Sigmoid colon (tissue), 3 donors: ENCODE data around the gene ADARB1.

ENCODE experiments used
- CTCF ChIP-seq, 4 experiments: fragments of 450-650 bp in 3 of 4; fragments of 200-600 bp in 1 of 4; IDR thresholded peaks; one replicate each; pipeline ENCODE4 v1.5.1; 2016 to 2019; ENCODE audit warnings: antibody characterized with exemption in 4 of 4, mild to moderate bottlenecking in 3 of 4, moderate library complexity in 2 of 4
- POLR2A ChIP-seq, 2 donors: fragments of 450-650 bp; IDR thresholded peaks; one replicate each; pipeline ENCODE4 v1.6.1; 2016; ENCODE audit warnings: antibody characterized with exemption in 2 of 2, mild to moderate bottlenecking in 2 of 2, moderate library complexity in 2 of 2

DNA sequence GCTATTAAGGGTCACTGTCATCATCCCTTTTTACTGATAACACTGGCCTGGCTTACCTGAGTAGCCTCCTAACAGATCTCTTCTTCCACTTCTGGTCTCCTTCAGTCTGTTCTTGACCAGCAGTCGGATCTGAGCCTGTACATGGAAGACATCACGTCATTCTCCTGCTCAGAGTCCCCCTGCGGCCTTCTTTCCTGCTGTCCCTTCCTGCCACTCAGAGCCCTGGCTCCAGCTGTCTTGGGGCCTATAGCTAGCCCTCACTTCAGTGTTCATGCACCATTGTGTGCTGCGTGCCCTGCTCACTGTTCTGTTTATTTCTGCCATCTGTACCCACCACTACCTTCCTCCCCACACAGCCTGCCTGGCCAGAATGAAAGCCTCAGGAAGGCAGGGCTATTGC lies 8.4 kb downstream of the ADARB1 start:
- no peak for TF ChIP-seq CTCF (IDR thresholded peaks at IDR 0.05)
- TF ChIP-seq POLR2A (IDR thresholded peaks at IDR 0.05) = no peak
